ENCODE measurements around the gene FHIT.

- TF ChIP-seq CTCF (IDR thresholded peaks at IDR 0.05) (no peak), POLR2A (IDR thresholded peaks at IDR 0.05) (no peak)
Measured at GRCh38 chr3:61146010-61146890, 105.0 kb downstream of the FHIT start.
